Measurements from ENCODE around the gene MED17.
"Not testable (repeated sequence)": the region's sequence is repeated elsewhere in the genome, so short reads cannot be mapped to it uniquely, and the experiment has no call there.

Gene MED17

DNA sequence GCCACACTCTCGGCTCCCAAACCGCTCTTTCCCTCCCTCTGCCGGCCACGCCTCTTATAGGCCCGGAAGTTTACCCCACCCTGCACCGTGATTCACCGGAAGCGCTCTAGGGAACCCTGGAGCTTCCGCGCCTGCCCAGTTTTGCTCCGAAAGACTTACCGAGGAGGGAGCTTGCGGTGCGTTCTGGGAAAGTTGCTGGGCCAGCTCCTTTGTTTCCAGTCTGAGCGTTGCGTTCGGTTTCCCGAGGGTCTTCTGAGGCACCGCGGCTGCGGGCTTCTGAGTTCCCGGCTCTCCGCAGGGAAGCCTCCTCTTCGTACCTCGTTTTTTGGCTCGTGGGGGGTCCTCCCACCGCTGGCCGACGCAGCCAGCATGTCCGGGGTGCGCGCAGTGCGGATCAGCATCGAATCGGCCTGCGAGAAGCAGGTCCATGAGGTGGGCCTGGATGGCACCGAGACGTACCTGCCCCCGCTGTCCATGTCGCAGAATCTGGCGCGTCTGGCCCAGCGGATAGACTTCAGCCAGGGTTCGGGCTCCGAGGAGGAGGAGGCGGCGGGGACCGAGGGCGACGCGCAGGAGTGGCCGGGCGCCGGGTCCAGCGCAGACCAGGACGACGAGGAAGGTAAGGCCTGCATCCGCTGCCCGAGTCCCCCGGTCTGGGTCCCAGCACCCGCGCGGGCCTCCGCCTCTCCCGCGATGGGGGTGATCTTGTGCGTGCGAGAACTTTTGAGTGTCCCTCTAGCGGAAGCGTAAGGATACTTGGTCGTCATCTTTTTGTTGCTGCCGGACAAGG, at the start of gene MED17:
Gene MED17 (plus strand): TSS at position 138 of the 790 bp plus-strand sequence. CDS start 232 bp downstream, at position 370.
- DNase-seq, result peak; percentile 87

DNA sequence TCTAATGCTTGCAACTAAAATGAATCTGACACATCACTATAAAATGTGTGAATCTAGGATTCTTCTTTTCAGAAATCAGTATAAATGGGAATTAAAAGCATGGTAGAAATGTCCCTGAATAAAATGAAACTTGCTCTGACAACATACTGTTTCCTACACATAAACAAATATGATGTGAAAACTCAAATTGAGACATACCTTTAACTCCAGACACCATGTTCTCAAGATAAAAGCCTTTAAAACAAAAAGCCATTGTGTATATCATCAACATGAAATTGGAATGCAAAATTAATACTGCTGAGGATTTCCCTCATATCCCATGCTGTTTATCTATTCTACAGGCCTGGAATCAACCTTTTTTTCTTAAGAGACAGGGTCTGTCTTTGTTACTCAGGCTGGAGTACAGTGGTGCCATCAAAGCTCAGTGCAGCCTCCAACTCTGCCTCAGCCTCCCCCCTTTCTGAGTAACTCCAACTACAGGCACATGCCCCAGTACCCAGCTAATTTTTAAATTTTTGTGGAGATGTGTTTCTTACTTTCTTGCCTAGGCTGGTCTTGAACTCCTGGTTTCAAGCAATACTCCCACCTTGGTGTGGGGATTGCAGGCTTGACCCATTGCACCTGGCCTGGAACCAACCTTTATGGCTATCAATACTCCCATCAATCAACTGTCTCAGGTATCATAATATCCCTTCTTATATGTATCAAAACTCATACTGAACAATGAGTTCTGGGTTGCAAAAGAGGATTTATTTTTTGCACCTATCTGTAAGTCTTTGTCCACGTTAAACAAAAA, 49.5 kb upstream of the MED17 start:
- DNase-seq, result no peak

DNA sequence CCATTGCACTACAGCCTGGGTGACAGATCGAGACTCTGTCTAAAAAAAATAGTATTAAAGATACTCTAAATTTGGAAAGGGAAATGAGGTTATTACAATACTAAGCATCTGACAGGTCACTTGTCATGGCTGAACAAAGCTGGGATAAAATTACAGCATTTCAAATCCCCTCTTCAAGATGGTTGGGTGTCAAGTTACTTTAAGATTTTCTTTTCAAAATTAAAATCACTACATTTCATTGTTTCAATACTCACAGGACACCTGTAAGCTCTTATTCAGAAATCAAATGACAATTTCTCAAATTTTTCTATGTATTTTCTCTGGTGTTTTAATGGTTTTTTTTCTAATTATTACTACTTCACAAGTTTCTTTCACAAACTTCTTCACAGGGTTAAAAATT, 48.5 kb upstream of the MED17 start:
- no peak for DNase-seq

DNA sequence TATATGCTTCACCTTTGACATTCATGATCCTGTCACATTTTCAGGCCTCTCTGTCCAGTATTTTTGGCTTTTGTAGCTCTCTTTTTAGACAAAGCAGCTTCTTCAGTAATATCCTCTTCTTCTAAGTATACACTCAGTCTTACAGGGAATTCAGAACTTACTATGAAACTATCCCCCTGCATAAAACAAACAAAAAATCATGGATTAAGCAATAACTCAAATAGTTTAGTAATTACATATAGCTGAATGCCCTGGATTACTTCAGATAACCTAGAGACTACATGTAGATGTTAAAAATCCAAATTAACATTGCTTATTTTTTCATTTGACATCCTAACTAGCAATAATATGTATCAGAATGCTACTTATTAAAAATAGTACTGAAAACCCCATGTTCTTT, 48.0 kb upstream of the MED17 start:
- no peak for DNase-seq

DNA sequence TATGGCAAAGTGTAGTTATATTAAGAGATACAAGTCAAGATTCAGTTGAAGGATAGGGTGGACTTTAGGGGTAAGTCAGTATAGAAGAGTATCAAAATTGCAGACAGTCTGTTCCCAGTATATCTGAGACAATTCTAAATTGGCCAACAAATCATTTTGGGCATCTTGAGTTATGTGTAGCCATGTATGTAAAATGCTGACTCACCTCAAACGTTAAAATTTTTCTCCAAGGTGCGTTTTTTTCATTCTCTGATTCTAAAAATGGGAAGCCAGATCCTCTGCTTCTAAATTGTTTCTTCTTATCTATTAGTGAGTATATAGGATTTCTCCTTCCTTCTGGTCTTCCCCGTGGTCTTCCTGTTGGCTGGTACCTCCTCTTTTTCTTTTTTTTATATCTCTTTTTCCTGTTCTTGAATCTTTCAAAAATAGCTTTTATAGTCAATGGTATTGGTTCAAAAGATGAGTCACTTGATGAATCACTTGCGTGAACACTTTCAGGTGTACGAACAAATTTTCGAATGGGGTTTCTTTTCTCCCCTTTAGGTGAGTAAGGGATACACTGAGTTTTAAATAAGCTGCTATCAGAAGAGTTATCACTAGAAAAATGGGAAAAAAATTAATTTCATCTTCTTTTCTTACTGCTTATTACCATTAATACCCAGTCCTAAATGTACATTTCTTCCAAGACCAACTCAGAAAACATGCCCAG, 46.0 kb upstream of the MED17 start:
- peak; percentile 32 for DNase-seq

DNA sequence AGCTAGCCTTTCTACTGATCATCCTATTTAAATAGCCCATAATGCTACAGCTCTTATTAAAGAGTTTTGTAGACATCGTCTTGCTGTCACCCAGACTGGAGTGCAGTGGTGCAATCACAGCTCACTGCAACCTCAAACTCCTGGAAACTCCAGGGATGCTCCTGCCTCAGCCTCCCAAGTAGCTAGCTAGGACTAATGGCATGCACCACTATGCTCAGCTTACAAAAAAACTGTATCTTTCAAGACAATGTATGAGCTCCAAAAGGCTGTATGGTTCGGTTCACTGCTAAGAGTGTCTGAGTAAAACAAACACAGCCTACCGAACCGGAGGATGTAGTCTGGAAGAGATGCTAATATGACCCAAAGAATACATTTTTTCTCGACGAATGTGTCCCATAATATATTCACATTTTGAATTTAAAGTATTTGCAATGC, 45.4 kb upstream of the MED17 start:
- DNase-seq, result no peak

- DNase-seq, result peak; percentile 51
Measured at GRCh38 chr11:93740031-93740729, 43.9 kb upstream of the MED17 start.

DNA sequence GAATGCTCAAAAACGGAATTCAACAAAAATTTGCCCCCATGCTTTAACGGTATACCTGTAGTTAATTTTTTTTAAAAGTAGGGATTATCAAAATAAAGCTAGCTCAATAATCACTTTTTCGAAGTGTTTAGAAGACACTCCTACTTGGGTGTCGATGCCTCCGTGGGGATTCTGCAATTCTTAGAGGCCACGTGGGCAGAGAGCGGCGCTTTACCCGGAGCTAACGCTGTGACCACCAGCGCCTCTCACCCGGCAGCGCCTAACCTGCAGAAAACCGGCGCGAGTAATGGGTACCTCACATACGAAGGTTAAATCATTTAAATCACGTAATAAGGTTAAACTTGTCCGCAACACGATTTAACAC, 43.4 kb upstream of the MED17 start:
- peak; percentile 68 for DNase-seq

- DNase-seq, result peak; percentile 98
Measured at GRCh38 chr11:93741094-93741881, 42.8 kb upstream of the MED17 start, which contains the start of the genes C11orf54 and TAF1D. Gene C11orf54, plus strand, starts transcription at chr11:93741672. Its CDS starts 5,722 bp downstream, at chr11:93747394. Gene TAF1D, minus strand, starts transcription at chr11:93741495. Its CDS starts 2,191 bp downstream, at chr11:93739304.

GRCh38 chr11:93741882-93742226, 42.2 kb upstream of the MED17 start:
- no peak for DNase-seq

DNA sequence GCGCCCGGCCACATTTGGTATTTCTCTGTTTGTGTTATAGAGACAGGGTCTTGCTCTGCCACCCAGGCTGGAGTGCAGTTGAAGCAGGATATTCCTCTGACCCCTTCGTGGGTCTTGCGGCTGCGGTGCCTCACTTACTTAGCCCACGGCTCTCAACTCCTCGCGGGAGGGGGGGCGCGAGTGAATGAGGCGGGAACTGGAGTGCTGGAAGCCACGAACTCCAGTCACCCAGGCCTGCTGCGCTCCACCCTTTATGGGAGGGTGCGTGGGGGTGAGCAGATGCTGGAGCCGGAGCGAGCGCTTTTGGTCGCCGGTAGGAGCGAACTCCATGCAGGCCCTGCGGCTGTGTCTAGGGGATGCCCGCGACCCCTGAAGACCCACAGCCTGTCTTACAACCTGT, 40.8 kb upstream of the MED17 start:
- DNase-seq, result no peak

- DNase-seq, result no peak
Measured at GRCh38 chr11:93744669-93745004, 39.4 kb upstream of the MED17 start.

DNA sequence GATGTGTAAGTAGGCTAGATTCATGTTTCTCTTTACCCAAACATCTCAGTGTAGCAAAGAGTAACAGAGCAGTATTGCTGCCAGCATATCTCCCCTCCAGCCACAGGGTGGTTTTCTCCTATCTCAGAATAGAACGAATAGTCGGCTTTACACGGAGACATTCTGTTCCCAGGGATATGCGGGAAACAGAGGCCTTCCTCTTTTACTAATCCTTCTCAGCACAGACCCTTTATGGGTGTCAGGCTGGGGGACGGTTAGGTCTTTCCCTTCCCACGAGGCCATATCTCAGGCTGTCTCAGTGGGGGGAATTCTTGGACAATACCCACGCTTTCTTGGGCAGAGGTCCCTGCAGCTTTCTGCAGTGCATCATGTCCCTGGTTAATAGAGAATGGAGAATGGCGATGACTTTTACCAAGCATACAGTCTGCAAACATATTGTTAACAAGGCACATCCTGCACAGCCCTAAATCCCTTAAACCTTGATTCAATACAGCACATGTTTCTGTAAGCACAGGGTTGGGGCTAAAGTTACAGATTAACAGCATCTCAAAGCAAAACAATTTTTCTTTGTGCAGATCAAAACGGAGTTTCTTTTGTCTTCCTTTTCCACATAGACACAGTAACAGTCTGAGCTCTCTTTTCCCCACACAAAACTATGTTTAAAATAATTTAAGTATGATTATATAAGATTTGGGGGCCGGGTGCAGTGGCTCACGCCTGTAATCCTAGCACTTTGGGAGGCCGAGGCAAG, 38.9 kb upstream of the MED17 start:
- not testable (repeated sequence) for DNase-seq

DNA sequence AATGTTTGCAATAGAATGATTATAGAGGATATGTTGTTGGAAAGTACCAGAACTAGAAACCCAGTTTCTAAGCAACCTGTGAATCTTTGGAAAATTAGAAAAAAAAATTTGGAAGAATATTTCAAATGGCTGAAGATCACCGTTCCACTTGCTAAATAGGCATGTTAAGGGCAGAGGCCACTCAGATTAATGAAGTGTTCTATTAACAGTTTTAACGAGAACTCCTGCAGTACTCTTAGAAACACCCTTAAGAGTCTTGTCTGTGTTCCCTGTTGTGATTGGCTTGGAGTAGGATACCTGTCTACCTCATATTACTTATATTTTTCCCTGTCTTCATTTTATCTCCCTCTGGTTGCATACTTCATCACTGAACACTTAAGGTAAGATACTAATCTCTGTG, 38.0 kb upstream of the MED17 start:
- no peak for DNase-seq

DNA sequence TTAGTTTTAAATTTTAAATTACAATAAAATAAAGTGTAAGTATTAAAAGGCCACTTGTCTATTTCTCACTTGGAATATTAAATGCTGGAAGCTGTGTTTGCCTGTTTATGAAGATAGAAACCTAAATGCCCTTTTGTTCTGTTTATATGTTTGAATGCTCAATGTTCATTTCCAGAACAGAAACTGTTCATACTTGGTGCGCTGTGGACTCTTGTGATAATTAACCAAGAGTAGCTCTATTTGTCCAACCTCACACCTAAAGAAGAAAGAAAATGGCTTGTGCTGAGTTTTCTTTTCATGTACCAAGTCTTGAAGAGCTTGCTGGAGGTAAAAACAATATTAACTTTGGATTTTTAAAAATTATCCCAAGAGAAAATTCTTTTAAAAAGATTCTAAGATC, 37.0 kb upstream of the MED17 start:
- DNase-seq, result no peak

- no peak for DNase-seq
Measured at GRCh38 chr11:93751001-93751400, 33.1 kb upstream of the MED17 start.

DNA sequence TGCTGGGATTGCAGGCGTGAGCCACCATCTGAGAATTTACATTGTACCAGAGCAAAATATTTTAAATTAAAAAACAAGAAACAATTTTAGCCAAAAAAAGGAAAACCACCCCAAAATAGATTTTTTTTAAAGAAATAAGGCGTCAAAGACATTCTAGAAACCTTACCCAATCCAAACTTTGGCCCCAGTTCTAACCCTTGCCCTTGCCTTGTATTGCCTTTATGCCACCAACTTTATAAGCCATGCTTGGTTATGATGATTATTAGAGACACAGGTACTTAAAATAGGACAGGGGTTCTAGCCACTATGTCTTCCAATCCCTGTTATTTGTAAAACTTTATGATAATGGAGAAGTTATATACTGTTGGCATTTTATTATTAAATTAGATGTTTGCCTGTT, 30.8 kb upstream of the MED17 start:
- no peak for DNase-seq

DNA sequence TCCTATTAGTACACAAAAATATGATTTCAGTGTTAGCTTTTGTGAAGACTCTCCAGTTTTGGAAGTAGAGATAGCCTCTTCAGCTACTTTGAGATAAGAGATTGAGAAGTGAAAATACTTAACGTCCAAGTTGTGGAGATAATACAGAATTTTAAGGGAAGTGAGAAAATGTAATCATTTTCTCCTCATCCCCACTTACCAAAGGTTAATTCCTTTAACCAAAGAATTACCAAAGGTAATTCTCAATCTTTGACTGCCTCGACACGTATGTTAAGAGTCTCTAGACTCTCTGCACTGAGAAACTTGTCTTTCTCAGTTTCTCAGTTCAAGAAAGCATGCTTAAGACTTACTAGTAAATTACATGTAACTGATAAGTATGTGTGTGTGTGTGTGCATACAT, 27.3 kb upstream of the MED17 start:
- DNase-seq, result no peak

- no peak for DNase-seq
Measured at GRCh38 chr11:93757301-93757700, 26.8 kb upstream of the MED17 start.

GRCh38 chr11:93757924-93758865, 25.9 kb upstream of the MED17 start:
- DNase-seq, result no peak

Data from CD4-positive, alpha-beta T cell treated with Interleukin-10 for 1 hour (primary cell).